ENCODE measurements around the gene ATP11A. TPM values are rescaled to one million over a fixed set of nuclear protein-coding genes. Genes with fewer than 3 reads are reported as not detected.

The ATP11A gene
- total and polyA plus RNA-seq, 2 experiments from 2014 or later: 4.9 to 5.0 TPM

- no peaks in the 10 kb centered on the region for H4K20me1 ChIP-seq (ENCODE audit: insufficient read depth)
- TF ChIP-seq EZH2phosphoT487 (IDR thresholded peaks at IDR 0.05; ENCODE audit: insufficient read depth, low read depth): no peak
- no peak for TF ChIP-seq EZH2 (IDR thresholded peaks at IDR 0.05; ENCODE audit: insufficient read depth, poor library complexity, severe bottlenecking)
- H3K27ac ChIP-seq: no peak overlapping the region
- H3K79me2 ChIP-seq (ENCODE audit: insufficient read depth): no peaks in the 10 kb centered on the region
- H3F3A ChIP-seq (ENCODE audit: insufficient read depth): no peaks in the 10 kb centered on the region
- H3K9me2 ChIP-seq (ENCODE audit: insufficient read depth): no peaks in the 10 kb centered on the region
- no peak overlapping the region for H2AFZ ChIP-seq
- no peaks in the 10 kb centered on the region for H3K27me3 ChIP-seq (replicated peaks; ENCODE audit: insufficient read depth)
- no peaks in the 10 kb centered on the region for H3K4me1 ChIP-seq (ENCODE audit: insufficient read depth)
- WGBS, 2 experiments (ENCODE audit: low coverage in 1 of 2, low lambda C conversion rate in 2 of 2, missing lambda C conversion rate in 2 of 2): 82 to 84% methylated on average over 5 of the region's 5 CpGs
- DNase-seq: no peak
- H3K36me3 ChIP-seq (ENCODE audit: low read depth): no peaks in the 10 kb centered on the region
- no peak overlapping the region for H3K4me3 ChIP-seq
- H3K4me2 ChIP-seq (ENCODE audit: unreplicated experiment): no peak overlapping the region
- H3K9me3 ChIP-seq (ENCODE audit: low read depth): no peaks in the 10 kb centered on the region
- no peak overlapping the region for H3K9ac ChIP-seq
- in situ Hi-C loops (cut with MboI): loop anchor here (25.0 kb wide), 2 partner anchors 231 to 1406 kb away; no protein-coding TSS in a partner anchor
These were observed 178.5 kb downstream of the ATP11A start for GRCh38 chr13:112868308-112868707.

- in situ Hi-C loops (cut with MboI): loop anchor here (25.0 kb wide), 2 partner anchors 232 to 1407 kb away; no protein-coding TSS in a partner anchor
- Histone ChIP-seq H3K36me3 (ENCODE audit: low read depth) (no peaks in the 10 kb centered on the region), H2AFZ (no peak overlapping the region), H3K4me3 (no peak overlapping the region), H3K79me2 (ENCODE audit: insufficient read depth) (no peaks in the 10 kb centered on the region), H3K27me3 (replicated peaks; ENCODE audit: insufficient read depth) (no peaks in the 10 kb centered on the region), H3K9me2 (ENCODE audit: insufficient read depth) (no peaks in the 10 kb centered on the region), H3K4me2 (ENCODE audit: unreplicated experiment) (no peak overlapping the region), H4K20me1 (ENCODE audit: insufficient read depth) (no peaks in the 10 kb centered on the region), H3K9me3 (ENCODE audit: low read depth) (no peaks in the 10 kb centered on the region), H3F3A (ENCODE audit: insufficient read depth) (no peaks in the 10 kb centered on the region), H3K9ac (no peak overlapping the region), H3K4me1 (ENCODE audit: insufficient read depth) (no peaks in the 10 kb centered on the region), H3K27ac (no peak overlapping the region)
- WGBS, 2 experiments (ENCODE audit: low coverage in 1 of 2, low lambda C conversion rate in 2 of 2, missing lambda C conversion rate in 2 of 2): 81 to 83% methylated on average over 14 to 15 of the region's 15 CpGs
- no peak for DNase-seq
- TF ChIP-seq EZH2phosphoT487 (IDR thresholded peaks at IDR 0.05; ENCODE audit: insufficient read depth, low read depth) (no peak), EZH2 (IDR thresholded peaks at IDR 0.05; ENCODE audit: insufficient read depth, poor library complexity, severe bottlenecking) (no peak)
These were observed 179.6 kb downstream of the ATP11A start for GRCh38 chr13:112869202-112870050.

GRCh38 chr13:112870051-112870331 is 180.2 kb downstream of the ATP11A start:
- DNase-seq: no peak
- Histone ChIP-seq H3K9ac (no peak overlapping the region), H3F3A (ENCODE audit: insufficient read depth) (no peaks in the 10 kb centered on the region), H3K27me3 (replicated peaks; ENCODE audit: insufficient read depth) (no peaks in the 10 kb centered on the region), H2AFZ (no peak overlapping the region), H3K36me3 (ENCODE audit: low read depth) (no peaks in the 10 kb centered on the region), H4K20me1 (ENCODE audit: insufficient read depth) (no peaks in the 10 kb centered on the region), H3K27ac (no peak overlapping the region), H3K79me2 (ENCODE audit: insufficient read depth) (no peaks in the 10 kb centered on the region), H3K4me1 (ENCODE audit: insufficient read depth) (no peaks in the 10 kb centered on the region), H3K4me3 (no peak overlapping the region), H3K9me2 (ENCODE audit: insufficient read depth) (no peaks in the 10 kb centered on the region), H3K4me2 (ENCODE audit: unreplicated experiment) (no peak overlapping the region), H3K9me3 (ENCODE audit: low read depth) (no peaks in the 10 kb centered on the region)
- in situ Hi-C loops (cut with MboI): loop anchor here (25.0 kb wide), 2 partner anchors 233 to 1408 kb away; no protein-coding TSS in a partner anchor
- WGBS, 2 experiments (ENCODE audit: low coverage in 1 of 2, low lambda C conversion rate in 2 of 2, missing lambda C conversion rate in 2 of 2): 77 to 79% methylated on average over 2 of the region's 2 CpGs
- TF ChIP-seq EZH2phosphoT487 (IDR thresholded peaks at IDR 0.05; ENCODE audit: insufficient read depth, low read depth) (no peak), EZH2 (IDR thresholded peaks at IDR 0.05; ENCODE audit: insufficient read depth, poor library complexity, severe bottlenecking) (no peak)

- H4K20me1 ChIP-seq (ENCODE audit: insufficient read depth): no peaks in the 10 kb centered on the region
- H3K4me1 ChIP-seq (ENCODE audit: insufficient read depth): no peaks in the 10 kb centered on the region
- no peaks in the 10 kb centered on the region for H3K9me2 ChIP-seq (ENCODE audit: insufficient read depth)
- no peaks in the 10 kb centered on the region for H3K27me3 ChIP-seq (replicated peaks; ENCODE audit: insufficient read depth)
- no peak for DNase-seq
- in situ Hi-C loops (cut with MboI): loop anchor here (25.0 kb wide), 2 partner anchors 234 to 1409 kb away; no protein-coding TSS in a partner anchor
- H3K79me2 ChIP-seq (ENCODE audit: insufficient read depth): no peaks in the 10 kb centered on the region
- no peaks in the 10 kb centered on the region for H3K9me3 ChIP-seq (ENCODE audit: low read depth)
- WGBS, 2 experiments (ENCODE audit: low coverage in 1 of 2, low lambda C conversion rate in 2 of 2, missing lambda C conversion rate in 2 of 2): 89 to 91% methylated on average over 28 of the region's 28 CpGs
- H3K4me3 ChIP-seq: no peak overlapping the region
- no peaks in the 10 kb centered on the region for H3K36me3 ChIP-seq (ENCODE audit: low read depth)
- no peak overlapping the region for H3K9ac ChIP-seq
- no peaks in the 10 kb centered on the region for H3F3A ChIP-seq (ENCODE audit: insufficient read depth)
- TF ChIP-seq EZH2 (IDR thresholded peaks at IDR 0.05; ENCODE audit: insufficient read depth, poor library complexity, severe bottlenecking) (no peak), EZH2phosphoT487 (IDR thresholded peaks at IDR 0.05; ENCODE audit: insufficient read depth, low read depth) (no peak)
- H3K4me2 ChIP-seq (ENCODE audit: unreplicated experiment): no peak overlapping the region
- H2AFZ ChIP-seq: no peak overlapping the region
- H3K27ac ChIP-seq: no peak overlapping the region
These were observed 181.0 kb downstream of the ATP11A start for GRCh38 chr13:112870737-112871287.
